PC-3 (cell line): ENCODE results near the gene CA5A. TPM values are rescaled to one million over a fixed set of nuclear protein-coding genes. Genes with fewer than 3 reads are reported as not detected.
"Not testable (repeated sequence)": the region's sequence is repeated elsewhere in the genome, so short reads cannot be mapped to it uniquely, and the experiment has no call there.

Experiments
- ATAC-seq: fragments of 200-7000 bp; cut with Tn5 transposase; 2 replicates; pipeline ENCODE4 v1.9.1; 2020; ENCODE audit warnings: mild to moderate bottlenecking, moderate library complexity
- BruUV-seq: library from RNA; stranded (reverse); fragments of 400-500 nt; replicated peaks from 2 replicates; lab custom pipeline; 2021; lab: Mats Ljungman, UMichigan
- CTCF ChIA-PET: fragments of 300-600 bp; sonication (Branson Sonifier 250); formaldehyde crosslinking; loops from one replicate; lab custom pipeline; 2022; ENCODE audit warnings: antibody characterized with exemption; lab: Charles Lee
- POLR2A ChIA-PET: fragments of 300-600 bp; sonication (Branson Sonifier 250); formaldehyde crosslinking; loops from one replicate; lab custom pipeline; 2022; ENCODE audit warnings: antibody characterized with exemption; ENCODE audit not compliant: unreplicated experiment; lab: Charles Lee
- DNase-seq: peaks from one replicate; pipeline ENCODE4 v3.0.0-alpha.2; 2015
- H2AFZ ChIP-seq: fragments of 300-600 bp; sonication (generic); 2 replicates; pipeline ENCODE4 v1.6.0; 2016; ENCODE audit warnings: antibody characterized with exemption, low read length
- H3F3A ChIP-seq: fragments of 300-600 bp; sonication (generic); one replicate; pipeline ENCODE4 v1.6.0; 2017; ENCODE audit warnings: antibody characterized with exemption, low read length, control low read depth, mild to moderate bottlenecking; ENCODE audit not compliant: unreplicated experiment
- H3K27ac ChIP-seq: fragments of 300-600 bp; sonication (generic); 2 replicates; pipeline ENCODE4 v1.5.1; 2016; ENCODE audit warnings: mild to moderate bottlenecking, low read length
- H3K27me3 ChIP-seq: fragments of 300-600 bp; sonication (generic); 2 replicates; pipeline ENCODE4 v1.6.1; 2016; ENCODE audit warnings: low read length, mixed read lengths
- H3K36me3 ChIP-seq: fragments of 300-600 bp; sonication (generic); 2 replicates; pipeline ENCODE4 v1.6.1; 2016; ENCODE audit warnings: low read depth, mixed run types, low read length, mixed read lengths
- H3K4me1 ChIP-seq: fragments of 300-600 bp; sonication (generic); 2 replicates; pipeline ENCODE4 v1.5.1; 2016; ENCODE audit warnings: low read length; ENCODE audit not compliant: insufficient read depth
- H3K4me2 ChIP-seq: fragments of 300-600 bp; sonication (generic); 2 replicates; pipeline ENCODE4 v1.6.0; 2016; ENCODE audit warnings: low read length
- H3K4me3 ChIP-seq: fragments of 300-600 bp; sonication (generic); 2 replicates; pipeline ENCODE4 v1.5.1; 2016; ENCODE audit warnings: mild to moderate bottlenecking, low read length, mixed read lengths
- H3K79me2 ChIP-seq: fragments of 300-600 bp; sonication (generic); 2 replicates; pipeline ENCODE4 v1.6.1; 2017; ENCODE audit warnings: low read length, mixed read lengths
- H3K9ac ChIP-seq: fragments of 300-600 bp; sonication (generic); 2 replicates; pipeline ENCODE4 v1.6.0; 2016; ENCODE audit warnings: mild to moderate bottlenecking, low read length
- H3K9me2 ChIP-seq: fragments of 300-600 bp; sonication (generic); replicated peaks from 2 replicates; pipeline ENCODE4 v1.6.1; 2016; ENCODE audit warnings: mixed run types, low read length, mixed read lengths
- H3K9me3 ChIP-seq: fragments of 300-600 bp; sonication (generic); 2 replicates; pipeline ENCODE4 v1.6.1; 2016; ENCODE audit warnings: low read length, mixed read lengths
- H4K20me1 ChIP-seq: fragments of 300-600 bp; sonication (generic); 2 replicates; pipeline ENCODE4 v1.6.1; 2016; ENCODE audit warnings: low read length, mixed read lengths
- intact Hi-C: fragments of 100-400 bp; cut with micrococcal nuclease; formaldehyde crosslinking; loops from 2 replicates; pipeline ENCODE4 v1.9.0; 2023
- total RNA-seq: library from RNA; depleted of rRNA; stranded (reverse); fragments of >200 nt; gene quantifications from 2 replicates; pipeline ENCODE4 v1.2.3, GENCODE V29; 2014
- TF ChIP-seq, protein P1 (sequence below): fragments of 300-600 bp; sonication (generic); conservative IDR thresholded peaks from 2 replicates; pipeline ENCODE4 v1.5.1; 2017; ENCODE audit warnings: antibody characterized with exemption, low read depth, mild to moderate bottlenecking, low read length

The CA5A gene
- total RNA-seq, 1 experiment from 2014 or later, result not detected

DNA sequence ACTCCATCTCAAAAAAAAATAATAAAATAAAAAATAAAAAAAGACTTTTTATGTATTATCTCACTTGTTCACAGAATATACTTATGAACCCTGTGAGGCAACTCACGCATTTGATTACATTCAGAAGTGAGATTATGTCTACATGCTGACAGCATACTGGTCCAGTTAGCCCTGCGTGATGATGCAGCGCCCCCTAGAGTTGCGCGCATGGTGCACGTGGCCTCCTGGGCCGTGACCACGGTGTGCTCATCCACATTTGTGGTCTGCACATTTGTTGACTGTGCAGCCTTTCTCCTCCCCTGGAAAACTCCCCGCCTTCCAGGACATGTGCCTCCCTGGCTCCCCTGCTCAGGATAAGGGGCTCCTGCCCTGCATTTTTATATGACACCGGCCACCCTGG, 46.6 kb downstream of the CA5A start:
- H3K4me2 ChIP-seq, H2AFZ ChIP-seq, H3K9me2 ChIP-seq, H3K27ac ChIP-seq, H3K4me1 ChIP-seq, H3F3A ChIP-seq, DNase-seq, BruUV-seq, H3K9me3 ChIP-seq, ATAC-seq, POLR2A ChIA-PET, CTCF ChIA-PET, H3K9ac ChIP-seq, intact Hi-C loops, H3K79me2 ChIP-seq, H3K36me3 ChIP-seq, H4K20me1 ChIP-seq, H3K4me3 ChIP-seq, H3K27me3 ChIP-seq: not testable (repeated sequence)
- TF ChIP-seq, protein P1, sequence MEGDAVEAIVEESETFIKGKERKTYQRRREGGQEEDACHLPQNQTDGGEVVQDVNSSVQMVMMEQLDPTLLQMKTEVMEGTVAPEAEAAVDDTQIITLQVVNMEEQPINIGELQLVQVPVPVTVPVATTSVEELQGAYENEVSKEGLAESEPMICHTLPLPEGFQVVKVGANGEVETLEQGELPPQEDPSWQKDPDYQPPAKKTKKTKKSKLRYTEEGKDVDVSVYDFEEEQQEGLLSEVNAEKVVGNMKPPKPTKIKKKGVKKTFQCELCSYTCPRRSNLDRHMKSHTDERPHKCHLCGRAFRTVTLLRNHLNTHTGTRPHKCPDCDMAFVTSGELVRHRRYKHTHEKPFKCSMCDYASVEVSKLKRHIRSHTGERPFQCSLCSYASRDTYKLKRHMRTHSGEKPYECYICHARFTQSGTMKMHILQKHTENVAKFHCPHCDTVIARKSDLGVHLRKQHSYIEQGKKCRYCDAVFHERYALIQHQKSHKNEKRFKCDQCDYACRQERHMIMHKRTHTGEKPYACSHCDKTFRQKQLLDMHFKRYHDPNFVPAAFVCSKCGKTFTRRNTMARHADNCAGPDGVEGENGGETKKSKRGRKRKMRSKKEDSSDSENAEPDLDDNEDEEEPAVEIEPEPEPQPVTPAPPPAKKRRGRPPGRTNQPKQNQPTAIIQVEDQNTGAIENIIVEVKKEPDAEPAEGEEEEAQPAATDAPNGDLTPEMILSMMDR, result peak; percentile 14; the same call in 1 of the 2 replicates

DNA sequence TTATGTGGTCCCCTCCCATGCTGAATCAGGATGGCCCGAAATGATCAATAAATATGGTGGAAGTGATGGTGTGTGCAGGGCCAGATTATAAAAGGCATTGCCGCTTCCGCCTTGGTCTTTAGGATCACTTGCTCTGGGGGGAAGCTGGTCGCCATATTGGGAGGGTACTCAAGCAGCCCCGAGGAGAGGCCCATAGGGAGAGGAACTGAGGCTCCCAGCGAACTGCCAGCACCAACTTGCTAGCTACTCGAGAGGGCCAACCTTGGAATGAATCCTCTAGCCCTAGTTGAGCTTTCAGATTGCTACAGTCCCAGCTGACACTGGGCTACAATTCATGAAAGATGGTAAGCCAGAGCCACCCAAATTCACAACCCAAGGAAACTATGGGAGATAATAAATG, 48.0 kb downstream of the CA5A start:
- POLR2A ChIA-PET, H3K27ac ChIP-seq, H3K9ac ChIP-seq, BruUV-seq, H3F3A ChIP-seq, H3K27me3 ChIP-seq, DNase-seq, H3K36me3 ChIP-seq, H4K20me1 ChIP-seq, H2AFZ ChIP-seq, H3K9me2 ChIP-seq, intact Hi-C loops, H3K4me3 ChIP-seq, ATAC-seq, H3K4me2 ChIP-seq, CTCF ChIA-PET, H3K4me1 ChIP-seq, H3K79me2 ChIP-seq, H3K9me3 ChIP-seq: not testable (repeated sequence)

DNA sequence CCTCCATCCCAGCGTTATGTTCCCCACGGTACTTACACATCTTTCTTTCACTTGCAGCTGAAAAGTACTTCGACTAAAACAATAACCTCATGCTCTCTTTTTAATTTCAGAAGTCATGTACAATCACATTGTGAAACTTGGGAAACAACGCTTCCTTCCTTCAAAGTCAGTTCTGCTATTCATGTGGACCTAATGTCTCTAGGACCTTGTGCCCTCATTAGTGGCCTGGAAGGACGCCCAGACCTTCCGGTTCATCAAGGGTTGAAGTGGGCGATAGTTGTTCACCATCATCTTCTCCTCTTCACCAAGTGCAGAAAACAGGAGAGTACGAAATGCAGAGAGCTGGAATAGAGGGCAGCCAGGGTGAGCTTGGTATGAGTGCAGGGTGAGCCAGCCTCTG, 48.4 kb downstream of the CA5A start:
- CTCF ChIA-PET, H3K9me2 ChIP-seq, H3K4me1 ChIP-seq, H3K27ac ChIP-seq, H3K27me3 ChIP-seq, H3K9ac ChIP-seq, H2AFZ ChIP-seq, H3K79me2 ChIP-seq, H3F3A ChIP-seq, POLR2A ChIA-PET, H3K4me2 ChIP-seq, H4K20me1 ChIP-seq, H3K36me3 ChIP-seq, ATAC-seq, BruUV-seq, H3K9me3 ChIP-seq, intact Hi-C loops, DNase-seq, H3K4me3 ChIP-seq: not testable (repeated sequence)

DNA sequence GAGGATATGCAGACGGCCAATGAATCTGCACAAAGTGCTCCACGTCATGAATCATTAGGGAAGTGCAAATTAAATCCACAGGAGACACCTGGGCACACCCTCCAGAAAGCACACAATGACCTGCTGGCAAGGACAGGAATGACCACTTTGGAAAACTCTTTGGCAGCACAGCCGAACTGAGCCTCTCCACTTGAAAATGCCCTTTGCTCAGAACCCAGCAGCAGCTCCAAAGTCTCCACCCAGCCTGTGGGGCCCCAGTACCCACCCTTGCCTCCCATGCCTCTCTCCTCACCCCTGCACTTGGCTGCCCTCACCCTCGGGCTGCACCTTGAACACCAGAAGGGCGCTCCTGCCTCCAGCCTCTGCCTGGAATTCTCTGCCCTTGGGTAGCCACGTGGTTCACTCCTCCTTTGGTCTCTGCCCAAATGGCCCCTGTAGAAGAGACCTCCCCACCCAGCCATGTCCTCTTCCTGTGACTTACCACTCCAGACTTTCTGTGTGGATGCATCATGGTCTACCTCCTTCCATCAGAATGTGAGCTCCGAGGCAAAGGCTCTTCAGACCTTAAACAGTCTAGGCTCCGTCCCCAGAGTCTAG, 50.9 kb downstream of the CA5A start:
- CTCF ChIA-PET, BruUV-seq, H3K27ac ChIP-seq, H3K27me3 ChIP-seq, H3F3A ChIP-seq, POLR2A ChIA-PET, H3K4me1 ChIP-seq, H4K20me1 ChIP-seq, intact Hi-C loops, H3K9me3 ChIP-seq, ATAC-seq, H2AFZ ChIP-seq, H3K4me2 ChIP-seq, H3K9ac ChIP-seq, DNase-seq, H3K9me2 ChIP-seq, H3K36me3 ChIP-seq, H3K4me3 ChIP-seq, H3K79me2 ChIP-seq: not testable (repeated sequence)
